A204.1 (cell line): Measurements from ENCODE around the gene BET1.

Experiments used
- FAIRE-seq: peaks from 2 replicates; lab custom pipeline; 2012; peaks lifted over from hg19 to GRCh38; lab: Jason Lieb, UNC

Gene BET1

GRCh38 chr7:94011714-94012353, 7.7 kb upstream of the BET1 start:
- FAIRE-seq = no peak

GRCh38 chr7:94008537-94008936, 4.4 kb upstream of the BET1 start:
- no peak for FAIRE-seq

GRCh38 chr7:94005753-94006152, 1.6 kb upstream of the BET1 start:
- no peak for FAIRE-seq

GRCh38 chr7:94003446-94004023, 620 bp downstream of the BET1 start:
- no peak for FAIRE-seq

GRCh38 chr7:94001396-94001795, 2.8 kb downstream of the BET1 start:
- no peak for FAIRE-seq

- FAIRE-seq = no peak
Observed at GRCh38 chr7:93997868-93998267, 6.3 kb downstream of the BET1 start.

GRCh38 chr7:93992421-93993110, 11.6 kb downstream of the BET1 start:
- no peak for FAIRE-seq

- no peak for FAIRE-seq
Observed at GRCh38 chr7:93987297-93987696, 16.9 kb downstream of the BET1 start.

GRCh38 chr7:93985101-93985500, 19.1 kb downstream of the BET1 start:
- FAIRE-seq = no peak

GRCh38 chr7:93984024-93984423, 20.1 kb downstream of the BET1 start:
- FAIRE-seq = no peak

GRCh38 chr7:93981480-93981874, 22.7 kb downstream of the BET1 start:
- FAIRE-seq = no peak

GRCh38 chr7:93980744-93981479, 23.2 kb downstream of the BET1 start:
- FAIRE-seq = no peak

GRCh38 chr7:93977211-93977950, 26.8 kb downstream of the BET1 start:
- FAIRE-seq = no peak

- FAIRE-seq = no peak
Observed at GRCh38 chr7:93973134-93973533, 31.0 kb downstream of the BET1 start.

- FAIRE-seq = no peak
Observed at GRCh38 chr7:93972029-93972725, 32.0 kb downstream of the BET1 start.

- no peak for FAIRE-seq
Observed at GRCh38 chr7:93968911-93969620, 35.1 kb downstream of the BET1 start.

- no peak for FAIRE-seq
Observed at GRCh38 chr7:93964813-93965212, 39.3 kb downstream of the BET1 start.

- FAIRE-seq = no peak
Observed at GRCh38 chr7:93964262-93964661, 39.9 kb downstream of the BET1 start.

GRCh38 chr7:93960986-93961385, 43.2 kb downstream of the BET1 start:
- FAIRE-seq = no peak

GRCh38 chr7:93958651-93959050, 45.5 kb downstream of the BET1 start:
- FAIRE-seq = no peak

GRCh38 chr7:93958216-93958615, 45.9 kb downstream of the BET1 start:
- FAIRE-seq = no peak
